ENCODE measurements around the gene WDFY4. TPM values are rescaled to one million over a fixed set of nuclear protein-coding genes. Genes with fewer than 3 reads are reported as not detected.

Gene WDFY4
- total RNA-seq, 1 donor from 2014 or later = 6.4 TPM

- no peaks in the 10 kb centered on the region for H3K4me1 ChIP-seq
- no peaks in the 10 kb centered on the region for H3K36me3 ChIP-seq
- intact Hi-C loops (cut with DNase I) = no loop called here
- H3K27me3 ChIP-seq = no peaks in the 10 kb centered on the region
- H3K9me3 ChIP-seq = no peaks in the 10 kb centered on the region
- H3K27ac ChIP-seq = no peak overlapping the region
- DNase-seq (ENCODE audit: extremely low spot score in 2 of 2) = peak in 1 of 2 donors; percentile 40
- TF ChIP-seq POLR2A (IDR thresholded peaks at IDR 0.05) (no peak), POLR2AphosphoS5 (IDR thresholded peaks at IDR 0.05; ENCODE audit: insufficient read depth in 1 of 2, low read depth in 1 of 2) (no peak), CTCF (IDR thresholded peaks at IDR 0.05) (no peak)
- H3K4me3 ChIP-seq = no peak overlapping the region
These were observed 51.9 kb downstream of the WDFY4 start for GRCh38 chr10:48736596-48736995.

- intact Hi-C loops (cut with DNase I) = no loop called here
- H3K36me3 ChIP-seq = no peaks in the 10 kb centered on the region
These were observed 53.2 kb downstream of the WDFY4 start for GRCh38 chr10:48737886-48738285.

GRCh38 chr10:48739170-48739569, 54.5 kb downstream of the WDFY4 start:
- no peaks in the 10 kb centered on the region for H3K27me3 ChIP-seq
- DNase-seq (ENCODE audit: extremely low spot score in 2 of 2) = no peak
- H3K27ac ChIP-seq = no peak overlapping the region
- no peak overlapping the region for H3K4me3 ChIP-seq
- no peaks in the 10 kb centered on the region for H3K4me1 ChIP-seq
- no peaks in the 10 kb centered on the region for H3K9me3 ChIP-seq
- no peak for TF ChIP-seq POLR2AphosphoS5 (IDR thresholded peaks at IDR 0.05; ENCODE audit: insufficient read depth in 1 of 2, low read depth in 1 of 2)
- no peak for TF ChIP-seq CTCF (IDR thresholded peaks at IDR 0.05)
- TF ChIP-seq POLR2A (IDR thresholded peaks at IDR 0.05) = no peak
- H3K36me3 ChIP-seq = no peaks in the 10 kb centered on the region
- intact Hi-C loops (cut with DNase I) = no loop called here

More at GRCh38 chr10:48737886-48738285, 53.2 kb downstream of the WDFY4 start:
- H3K27me3 ChIP-seq = no peaks in the 10 kb centered on the region
- H3K9me3 ChIP-seq = no peaks in the 10 kb centered on the region
- H3K27ac ChIP-seq = no peak overlapping the region
- H3K4me1 ChIP-seq = no peaks in the 10 kb centered on the region
- DNase-seq (ENCODE audit: extremely low spot score in 2 of 2) = no peak
- no peak for TF ChIP-seq CTCF (IDR thresholded peaks at IDR 0.05)
- no peak for TF ChIP-seq POLR2AphosphoS5 (IDR thresholded peaks at IDR 0.05; ENCODE audit: insufficient read depth in 1 of 2, low read depth in 1 of 2)
- H3K4me3 ChIP-seq = no peak overlapping the region

- no peak for TF ChIP-seq CTCF (IDR thresholded peaks at IDR 0.05)
- no peak for TF ChIP-seq POLR2AphosphoS5 (IDR thresholded peaks at IDR 0.05; ENCODE audit: insufficient read depth in 1 of 2, low read depth in 1 of 2)
- TF ChIP-seq POLR2A (IDR thresholded peaks at IDR 0.05) = no peak
These were observed 55.5 kb downstream of the WDFY4 start for GRCh38 chr10:48740015-48740707.

GRCh38 chr10:48740988-48741387, 56.3 kb downstream of the WDFY4 start:
- no peaks in the 10 kb centered on the region for H3K36me3 ChIP-seq
- H3K27me3 ChIP-seq = no peaks in the 10 kb centered on the region
- TF ChIP-seq POLR2AphosphoS5 (IDR thresholded peaks at IDR 0.05; ENCODE audit: insufficient read depth in 1 of 2, low read depth in 1 of 2) (no peak), CTCF (IDR thresholded peaks at IDR 0.05) (no peak), POLR2A (IDR thresholded peaks at IDR 0.05) (no peak)
- DNase-seq (ENCODE audit: extremely low spot score in 2 of 2) = no peak
- no peaks in the 10 kb centered on the region for H3K4me1 ChIP-seq
- no peak overlapping the region for H3K4me3 ChIP-seq
- H3K27ac ChIP-seq = no peak overlapping the region
- H3K9me3 ChIP-seq = no peaks in the 10 kb centered on the region
- intact Hi-C loops (cut with DNase I) = no loop called here

More at GRCh38 chr10:48740015-48740707, 55.5 kb downstream of the WDFY4 start:
- Histone ChIP-seq H3K9me3 (no peaks in the 10 kb centered on the region), H3K4me1 (no peaks in the 10 kb centered on the region), H3K4me3 (no peak overlapping the region), H3K36me3 (no peaks in the 10 kb centered on the region), H3K27ac (no peak overlapping the region), H3K27me3 (no peaks in the 10 kb centered on the region)
- intact Hi-C loops (cut with DNase I) = no loop called here
- peak; percentile 42 to 67 for DNase-seq (ENCODE audit: extremely low spot score in 2 of 2)
